Measurements from ENCODE around the gene CEACAM21.

The CEACAM21 gene

GRCh38 chr19:41589371-41589770, 13.4 kb downstream of the CEACAM21 start:
- no peak for DNase-seq (ENCODE audit: extremely low read depth, low read depth)
- TF ChIP-seq CTCF (IDR thresholded peaks at IDR 0.05; ENCODE audit: low read depth, low read length, missing control alignments) = no peak

GRCh38 chr19:41590936-41591335, 15.0 kb downstream of the CEACAM21 start:
- no peak for TF ChIP-seq CTCF (IDR thresholded peaks at IDR 0.05; ENCODE audit: low read depth, low read length, missing control alignments)
- DNase-seq (ENCODE audit: extremely low read depth, low read depth) = no peak
- H3K4me3 ChIP-seq (replicated peaks; ENCODE audit: low read depth, low read length) = no peak overlapping the region

More at GRCh38 chr19:41589371-41589770, 13.4 kb downstream of the CEACAM21 start:
- no peak overlapping the region for H3K4me3 ChIP-seq (replicated peaks; ENCODE audit: low read depth, low read length)

GRCh38 chr19:41591951-41592562, 16.1 kb downstream of the CEACAM21 start:
- DNase-seq (ENCODE audit: extremely low read depth, low read depth) = no peak
- no peak overlapping the region for H3K4me3 ChIP-seq (replicated peaks; ENCODE audit: low read depth, low read length)
- no peak for TF ChIP-seq CTCF (IDR thresholded peaks at IDR 0.05; ENCODE audit: low read depth, low read length, missing control alignments)

GRCh38 chr19:41595258-41595889, 19.4 kb downstream of the CEACAM21 start:
- peak; percentile 66 for DNase-seq (ENCODE audit: extremely low read depth, low read depth)
- H3K4me3 ChIP-seq (replicated peaks; ENCODE audit: low read depth, low read length) = no peak overlapping the region
- TF ChIP-seq CTCF (IDR thresholded peaks at IDR 0.05; ENCODE audit: low read depth, low read length, missing control alignments) = peak; percentile 61

- TF ChIP-seq CTCF (IDR thresholded peaks at IDR 0.05; ENCODE audit: low read depth, low read length, missing control alignments) = no peak
- H3K4me3 ChIP-seq (replicated peaks; ENCODE audit: low read depth, low read length) = no peak overlapping the region
- DNase-seq (ENCODE audit: extremely low read depth, low read depth) = no peak
Measured at GRCh38 chr19:41595890-41596280, 19.9 kb downstream of the CEACAM21 start.

GRCh38 chr19:41597600-41598041, 21.7 kb downstream of the CEACAM21 start:
- peak; percentile 96 for TF ChIP-seq CTCF (IDR thresholded peaks at IDR 0.05; ENCODE audit: low read depth, low read length, missing control alignments)
- no peak overlapping the region for H3K4me3 ChIP-seq (replicated peaks; ENCODE audit: low read depth, low read length)
- DNase-seq (ENCODE audit: extremely low read depth, low read depth) = peak; percentile 55

All from HFF-Myc (cell line).